IMR-90 (cell line): Measurements from ENCODE around the gene SEMA4D. TPM values are rescaled to one million over a fixed set of nuclear protein-coding genes. Genes with fewer than 3 reads are reported as not detected.

Experiments
- ATAC-seq: fragments of 200-7000 bp; cut with Tn5 transposase; 2 replicates; pipeline ENCODE4 v1.9.1; 2020; ENCODE audit warnings: low read depth, mild to moderate bottlenecking, moderate library complexity
- BruUV-seq: library from RNA; stranded (reverse); fragments of 400-500 nt; replicated peaks from 2 replicates; lab custom pipeline; 2021; lab: Mats Ljungman, UMichigan
- CTCF ChIA-PET: fragments of 300-600 bp; formaldehyde crosslinking; extraction: SDS; loops from one replicate; lab custom pipeline; 2021; ENCODE audit warnings: antibody characterized with exemption; lab: Yijun Ruan, JAX
- POLR2A ChIA-PET: fragments of 300-600 bp; sonication (Branson Sonifier 250); formaldehyde crosslinking; loops from one replicate; lab custom pipeline; 2022; ENCODE audit warnings: antibody characterized with exemption; ENCODE audit not compliant: unreplicated experiment; lab: Charles Lee
- DNase-seq: peaks from one replicate; pipeline ENCODE4 v3.0.0; 2013
- H2AFZ ChIP-seq: replicated peaks from 2 replicates; pipeline ENCODE3; 2013; ENCODE audit warnings: low read length, mild to moderate bottlenecking; ENCODE audit not compliant: poor library complexity
- H2AK5ac ChIP-seq: 2 replicates; pipeline ENCODE4 v1.6.1; 2013; ENCODE audit warnings: low read depth, low read length, inconsistent platforms
- H2AK9ac ChIP-seq: replicated peaks from 2 replicates; pipeline ENCODE3; 2013; ENCODE audit warnings: mild to moderate bottlenecking, low read depth, low read length, moderate library complexity; ENCODE audit not compliant: poor library complexity
- H2BK120ac ChIP-seq: 2 replicates; pipeline ENCODE4 v1.6.1; 2013; ENCODE audit warnings: low read depth, low read length, inconsistent platforms
- H2BK15ac ChIP-seq: 3 replicates; pipeline ENCODE4 v1.6.1; 2013; ENCODE audit warnings: low read depth, low read length, inconsistent platforms
- H2BK20ac ChIP-seq: 2 replicates; pipeline ENCODE4 v1.6.1; 2013; ENCODE audit warnings: low read depth, mild to moderate bottlenecking, inconsistent platforms, low read length, moderate library complexity
- H2BK5ac ChIP-seq: 2 replicates; pipeline ENCODE4 v1.6.1; 2013; ENCODE audit warnings: mild to moderate bottlenecking, low read depth, low read length, inconsistent platforms; ENCODE audit not compliant: poor library complexity, severe bottlenecking
- H3K14ac ChIP-seq: replicated peaks from 2 replicates; pipeline ENCODE4 v1.6.1; 2013; ENCODE audit warnings: low read depth, low read length, inconsistent platforms
- H3K18ac ChIP-seq: 2 replicates; pipeline ENCODE4 v1.6.1; 2013; ENCODE audit warnings: low read depth, low read length, control low read depth
- H3K23ac ChIP-seq: 2 replicates; pipeline ENCODE4 v1.6.1; 2013; ENCODE audit warnings: low read depth, low read length, inconsistent platforms
- H3K27ac ChIP-seq: 2 replicates; pipeline ENCODE4 v1.5.1; 2013; ENCODE audit warnings: mild to moderate bottlenecking, control low read depth, low read length; ENCODE audit not compliant: insufficient read depth
- H3K27me3 ChIP-seq: 2 replicates; pipeline ENCODE4 v1.6.1; 2013; ENCODE audit warnings: low read length; ENCODE audit not compliant: control insufficient read depth, insufficient read depth
- H3K36me3 ChIP-seq: 2 replicates; pipeline ENCODE4 v1.6.1; 2013; ENCODE audit warnings: low read length, mixed read lengths; ENCODE audit not compliant: control insufficient read depth, insufficient read depth
- H3K4ac ChIP-seq: 2 replicates; pipeline ENCODE4 v1.6.1; 2013; ENCODE audit warnings: low read depth, low read length, inconsistent platforms
- H3K4me1 ChIP-seq: 2 replicates; pipeline ENCODE4 v1.6.1; 2013; ENCODE audit warnings: low read length, mixed read lengths; ENCODE audit not compliant: control insufficient read depth, insufficient read depth
- H3K4me2 ChIP-seq: 2 replicates; pipeline ENCODE4 v1.6.1; 2013; ENCODE audit warnings: low read depth, mild to moderate bottlenecking, control low read depth, low read length, moderate library complexity
- H3K4me3 ChIP-seq: 2 replicates; pipeline ENCODE4 v1.5.1; 2013; ENCODE audit warnings: low read depth, mild to moderate bottlenecking, control low read depth, low read length, moderate library complexity; ENCODE audit not compliant: insufficient read depth
- H3K56ac ChIP-seq: 2 replicates; pipeline ENCODE4 v1.6.1; 2013; ENCODE audit warnings: low read length, inconsistent platforms; ENCODE audit not compliant: insufficient read depth; ENCODE audit errors: extremely low read depth
- H3K79me1 ChIP-seq, 2 experiments: 2 replicates each; pipeline ENCODE4 v1.6.1; 2013; ENCODE audit warnings: low read length in 2 of 2, inconsistent platforms in 1 of 2, low read depth in 1 of 2
- H3K9ac ChIP-seq: 2 replicates; pipeline ENCODE4 v1.6.1; 2013; ENCODE audit warnings: low read depth, low read length, control low read depth
- H3K9me1 ChIP-seq: 2 replicates; pipeline ENCODE4 v1.6.1; 2013; ENCODE audit warnings: low read length, inconsistent platforms; ENCODE audit not compliant: insufficient read depth
- H3K9me3 ChIP-seq: 2 replicates; pipeline ENCODE4 v1.6.1; 2013; ENCODE audit warnings: low read length; ENCODE audit not compliant: control insufficient read depth, insufficient read depth
- H4K20me1 ChIP-seq: 2 replicates; pipeline ENCODE4 v1.6.1; 2013; ENCODE audit warnings: low read length, inconsistent platforms; ENCODE audit not compliant: insufficient read depth
- H4K5ac ChIP-seq: 2 replicates; pipeline ENCODE4 v1.6.1; 2013; ENCODE audit warnings: mild to moderate bottlenecking, low read depth, low read length, control low read depth
- H4K8ac ChIP-seq, 2 experiments: 2 replicates each; pipeline ENCODE4 v1.6.1; 2013; ENCODE audit warnings: low read depth in 2 of 2, low read length in 2 of 2, control low read depth in 1 of 2, inconsistent platforms in 1 of 2
- H4K91ac ChIP-seq: 2 replicates; pipeline ENCODE4 v1.6.1; 2013; ENCODE audit warnings: low read depth, low read length, inconsistent platforms; ENCODE audit not compliant: insufficient read depth
- CHD1 ChIP-seq: IDR thresholded peaks from 2 replicates; pipeline ENCODE4 v1.6.1; 2012; ENCODE audit warnings: low read depth, low read length, improper control_type of control experiment
- MAZ ChIP-seq: IDR thresholded peaks from 2 replicates; pipeline ENCODE4 v1.6.1; 2012; ENCODE audit warnings: low read depth, mild to moderate bottlenecking, low read length, improper control_type of control experiment, moderate library complexity, borderline replicate concordance
- POLR2A ChIP-seq: IDR thresholded peaks from 2 replicates; pipeline ENCODE4 v1.6.1; 2012; ENCODE audit warnings: mild to moderate bottlenecking, low read depth, low read length
- RAD21 ChIP-seq: IDR thresholded peaks from 2 replicates; pipeline ENCODE4 v1.6.1; 2012; ENCODE audit warnings: low read length, improper control_type of control experiment
- RFX5 ChIP-seq: IDR thresholded peaks from 2 replicates; pipeline ENCODE4 v1.8.0; 2012; ENCODE audit warnings: low read depth, mild to moderate bottlenecking, low read length, moderate library complexity
- WGBS, 2 experiments: methylation state at CpG; one replicate each; pipeline versions ENCODE4 v1.1.5 to v1.1.7; 2013; ENCODE audit warnings: missing lambda C conversion rate in 2 of 2; ENCODE audit not compliant: insufficient read length in 1 of 2; ENCODE audit errors: extremely low coverage in 2 of 2; 5-methylcytosine and 5-hydroxymethylcytosine counted together
- dilution Hi-C: fragments of 300-500 bp; cut with HindIII; formaldehyde crosslinking; loops from one replicate; pipeline ENCODE4 v1.14.3; 2018; ENCODE audit warnings: low sequenced_read_pairs; ENCODE audit not compliant: unreplicated experiment
- in situ Hi-C: fragments of 300-500 bp; cut with MboI; formaldehyde crosslinking; loops from 3 replicates; pipeline ENCODE4 v1.14.3; 2019; ENCODE audit warnings: low sequenced_read_pairs, inconsistent platforms, mixed read lengths
- intact Hi-C: fragments of 100-400 bp; cut with micrococcal nuclease; formaldehyde crosslinking; loops from 2 replicates; pipeline ENCODE4 v1.10.0; 2022
- polyA plus RNA-seq, 3 experiments: library from polyadenylated mRNA; depleted of rRNA; stranded (reverse); fragments of >200 nt; gene quantifications; 2 replicates each; pipeline ENCODE4 v1.2.3, GENCODE V29; 2012; ENCODE audit warnings: low replicate concordance in 1 of 3
- total RNA-seq: library from RNA; depleted of rRNA; stranded (reverse); fragments of >200 nt; gene quantifications from 2 replicates; pipeline ENCODE4 v1.2.3, GENCODE V29; 2012
- TF ChIP-seq, protein P1 (sequence below): fragments of 150-350 bp; IDR thresholded peaks from 2 replicates; pipeline ENCODE4 v1.6.1; 2017; ENCODE audit warnings: mild to moderate bottlenecking, antibody characterized with exemption, low read length, low read depth

The SEMA4D gene
- total and polyA plus RNA-seq, 2 of the 4 experiments (the other 2 are of a cell fraction): 0.90 to 1.5 TPM

DNA sequence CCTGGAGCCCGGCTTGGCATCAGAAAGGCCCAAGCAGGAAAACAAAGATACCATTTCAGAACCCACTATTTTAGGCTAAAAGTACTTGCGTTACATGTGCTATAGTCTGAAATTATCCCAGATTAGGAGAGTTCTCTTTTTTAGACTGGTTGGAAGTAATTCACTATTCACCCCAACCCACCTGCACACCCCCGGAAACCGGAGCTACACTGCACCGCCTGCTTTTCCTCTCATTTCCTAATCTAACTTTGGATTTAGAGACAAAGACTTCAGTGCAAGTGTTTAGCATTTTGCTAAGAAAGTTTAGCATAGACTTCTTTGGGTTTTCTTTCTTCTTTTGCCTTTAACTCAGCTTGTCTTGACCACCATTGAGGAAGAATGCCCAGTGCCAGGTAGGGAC, 100.4 kb downstream of the SEMA4D start:
- H2BK120ac ChIP-seq: no peak overlapping the region
- no peak overlapping the region for H2AFZ ChIP-seq
- no peak overlapping the region for H3K27ac ChIP-seq
- H3K18ac ChIP-seq: no peak overlapping the region
- H4K20me1 ChIP-seq: no peaks in the 10 kb centered on the region
- in situ Hi-C loops: no loop called here
- no peak overlapping the region for H2BK20ac ChIP-seq
- WGBS, 2 experiments: no CpG with 5 or more reads among the region's 5 CpGs
- no peak overlapping the region for H3K4me3 ChIP-seq
- no peak overlapping the region for H2BK5ac ChIP-seq
- peaks cover 4% of the 10 kb centered on the region for H3K9me1 ChIP-seq
- H3K9ac ChIP-seq: no peak overlapping the region
- intact Hi-C loops: no loop called here
- no peak overlapping the region for H3K56ac ChIP-seq
- POLR2A ChIA-PET: no interaction called here
- no peak overlapping the region for H3K4me2 ChIP-seq
- no peak overlapping the region for H3K4ac ChIP-seq
- no peak overlapping the region for H3K23ac ChIP-seq
- H3K14ac ChIP-seq: no peak overlapping the region
- H2BK15ac ChIP-seq: no peak overlapping the region
- CTCF ChIA-PET: no interaction called here
- H2AK9ac ChIP-seq: no peak overlapping the region
- H3K9me3 ChIP-seq: no peaks in the 10 kb centered on the region
- TF ChIP-seq RAD21 (no peak), CHD1 (no peak), RFX5 (no peak), MAZ (no peak), POLR2A (no peak)
- TF ChIP-seq, protein P1, sequence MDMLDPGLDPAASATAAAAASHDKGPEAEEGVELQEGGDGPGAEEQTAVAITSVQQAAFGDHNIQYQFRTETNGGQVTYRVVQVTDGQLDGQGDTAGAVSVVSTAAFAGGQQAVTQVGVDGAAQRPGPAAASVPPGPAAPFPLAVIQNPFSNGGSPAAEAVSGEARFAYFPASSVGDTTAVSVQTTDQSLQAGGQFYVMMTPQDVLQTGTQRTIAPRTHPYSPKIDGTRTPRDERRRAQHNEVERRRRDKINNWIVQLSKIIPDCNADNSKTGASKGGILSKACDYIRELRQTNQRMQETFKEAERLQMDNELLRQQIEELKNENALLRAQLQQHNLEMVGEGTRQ: no peak
- no peak for DNase-seq
- H4K91ac ChIP-seq: no peak overlapping the region
- no peak overlapping the region for H4K5ac ChIP-seq
- ATAC-seq: no peak
- no peaks in the 10 kb centered on the region for H3K27me3 ChIP-seq
- dilution Hi-C loops: no loop called here
- no peak overlapping the region for H4K8ac ChIP-seq
- peaks cover 28% of the 10 kb centered on the region for H3K36me3 ChIP-seq
- H3K4me1 ChIP-seq: no peaks in the 10 kb centered on the region
- BruUV-seq: no TSS peak
- no peaks in the 10 kb centered on the region for H3K79me1 ChIP-seq
- H2AK5ac ChIP-seq: no peak overlapping the region
